Activated B cell treated with CpG ODN at 0.5 μM for 24 hours (primary cell): Measurements from ENCODE around the gene RBM17. TPM values are rescaled to one million over a fixed set of nuclear protein-coding genes. Genes with fewer than 3 reads are reported as not detected.
A peak's percentile ranks its signal among the peaks of the same experiment; 100 is the strongest.

Experiments used
- ATAC-seq: fragments of 200-7000 bp; cut with Tn5 transposase; one replicate; pipeline ENCODE4 v1.10.0; 2021; ENCODE audit warnings: low read depth, mild to moderate bottlenecking, moderate library complexity
- CTCF ChIA-PET: fragments of 350-600 bp; sonication (Branson Sonifier 250); formaldehyde crosslinking; loops from one replicate; lab custom pipeline; 2021; ENCODE audit warnings: antibody characterized with exemption; lab: Charles Lee
- POLR2A ChIA-PET: fragments of 350-600 bp; sonication (Branson Sonifier 250); formaldehyde crosslinking; loops from one replicate; lab custom pipeline; 2021; ENCODE audit warnings: antibody characterized with exemption; lab: Charles Lee
- DNase-seq: peaks from one replicate; pipeline ENCODE4 v3.0.0; 2022
- H3K27ac Mint-ChIP-seq: one replicate; pipeline ENCODE4 v1.8.0; 2020; ENCODE audit warnings: mixed read lengths
- H3K27me3 Mint-ChIP-seq: one replicate; pipeline ENCODE4 v1.8.0; 2021; ENCODE audit warnings: mixed read lengths
- H3K36me3 Mint-ChIP-seq: one replicate; pipeline ENCODE4 v1.8.0; 2021; ENCODE audit warnings: low read depth, mixed read lengths
- H3K4me1 Mint-ChIP-seq: one replicate; pipeline ENCODE4 v1.8.0; 2021; ENCODE audit warnings: mixed read lengths
- H3K4me3 Mint-ChIP-seq: one replicate; pipeline ENCODE4 v1.8.0; 2020; ENCODE audit warnings: mild to moderate bottlenecking, mixed read lengths
- H3K9me3 Mint-ChIP-seq: one replicate; pipeline ENCODE4 v1.8.0; 2020; ENCODE audit warnings: mixed read lengths
- intact Hi-C: fragments of 100-400 bp; cut with micrococcal nuclease; formaldehyde crosslinking; loops from one replicate; pipeline ENCODE4 v1.15.1; 2024
- total RNA-seq: library from RNA; stranded (reverse); gene quantifications from 2 replicates; pipeline ENCODE4 v1.2.3, GENCODE V29; 2022
- TF ChIP-seq, protein P1 (sequence below): fragments of 200-600 bp; IDR thresholded peaks from one replicate; pipeline ENCODE4 v1.8.0; 2022; ENCODE audit warnings: antibody characterized with exemption, mild to moderate bottlenecking

RBM17 gene
- total RNA-seq, 1 donor from 2014 or later, result 209 TPM

DNA sequence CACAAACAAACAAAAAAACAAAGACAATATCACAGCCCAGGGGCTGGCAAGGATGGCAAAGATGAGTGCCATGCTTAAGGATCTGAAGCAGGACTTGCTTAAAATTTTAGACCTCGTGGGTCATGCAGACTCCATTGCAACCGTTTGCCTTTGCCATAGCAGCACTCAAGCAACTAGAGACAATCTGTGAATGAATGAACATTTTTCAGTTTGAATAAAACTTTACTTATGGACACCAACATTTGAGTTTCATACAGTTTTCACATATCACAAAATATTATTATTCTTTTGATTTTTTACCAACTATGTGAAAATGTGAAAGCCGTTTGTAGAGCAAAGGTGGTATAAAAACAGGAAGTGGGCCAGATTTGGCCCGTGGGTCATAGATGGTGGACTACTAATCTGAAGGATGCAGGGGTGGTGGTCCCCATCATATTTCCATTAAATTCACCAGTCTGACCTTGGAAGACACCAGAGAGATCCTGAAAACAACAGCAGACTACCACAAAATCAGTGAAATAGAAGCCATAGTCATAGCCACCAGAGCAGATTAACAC is 8.3 kb upstream of the RBM17 start:
- intact Hi-C loops, result no loop called here
- H3K4me3 Mint-ChIP-seq, result no peak overlapping the region
- no peaks in the 10 kb centered on the region for H3K27me3 Mint-ChIP-seq
- H3K4me1 Mint-ChIP-seq, result peaks cover 10% of the 10 kb centered on the region
- no peak for ATAC-seq
- no peaks in the 10 kb centered on the region for H3K9me3 Mint-ChIP-seq
- no peak overlapping the region for H3K27ac Mint-ChIP-seq
- no peak for DNase-seq
- TF ChIP-seq, protein P1, sequence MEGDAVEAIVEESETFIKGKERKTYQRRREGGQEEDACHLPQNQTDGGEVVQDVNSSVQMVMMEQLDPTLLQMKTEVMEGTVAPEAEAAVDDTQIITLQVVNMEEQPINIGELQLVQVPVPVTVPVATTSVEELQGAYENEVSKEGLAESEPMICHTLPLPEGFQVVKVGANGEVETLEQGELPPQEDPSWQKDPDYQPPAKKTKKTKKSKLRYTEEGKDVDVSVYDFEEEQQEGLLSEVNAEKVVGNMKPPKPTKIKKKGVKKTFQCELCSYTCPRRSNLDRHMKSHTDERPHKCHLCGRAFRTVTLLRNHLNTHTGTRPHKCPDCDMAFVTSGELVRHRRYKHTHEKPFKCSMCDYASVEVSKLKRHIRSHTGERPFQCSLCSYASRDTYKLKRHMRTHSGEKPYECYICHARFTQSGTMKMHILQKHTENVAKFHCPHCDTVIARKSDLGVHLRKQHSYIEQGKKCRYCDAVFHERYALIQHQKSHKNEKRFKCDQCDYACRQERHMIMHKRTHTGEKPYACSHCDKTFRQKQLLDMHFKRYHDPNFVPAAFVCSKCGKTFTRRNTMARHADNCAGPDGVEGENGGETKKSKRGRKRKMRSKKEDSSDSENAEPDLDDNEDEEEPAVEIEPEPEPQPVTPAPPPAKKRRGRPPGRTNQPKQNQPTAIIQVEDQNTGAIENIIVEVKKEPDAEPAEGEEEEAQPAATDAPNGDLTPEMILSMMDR, result no peak
- ChIA-PET CTCF (no interaction called here), POLR2A (interaction anchor here (0.6 to 2.0 kb wide), 4 partner anchors 12 to 147 kb away, joined by 3 to 11 read pairs (median 3); no protein-coding TSS in a partner anchor)
- H3K36me3 Mint-ChIP-seq, result no peaks in the 10 kb centered on the region

DNA sequence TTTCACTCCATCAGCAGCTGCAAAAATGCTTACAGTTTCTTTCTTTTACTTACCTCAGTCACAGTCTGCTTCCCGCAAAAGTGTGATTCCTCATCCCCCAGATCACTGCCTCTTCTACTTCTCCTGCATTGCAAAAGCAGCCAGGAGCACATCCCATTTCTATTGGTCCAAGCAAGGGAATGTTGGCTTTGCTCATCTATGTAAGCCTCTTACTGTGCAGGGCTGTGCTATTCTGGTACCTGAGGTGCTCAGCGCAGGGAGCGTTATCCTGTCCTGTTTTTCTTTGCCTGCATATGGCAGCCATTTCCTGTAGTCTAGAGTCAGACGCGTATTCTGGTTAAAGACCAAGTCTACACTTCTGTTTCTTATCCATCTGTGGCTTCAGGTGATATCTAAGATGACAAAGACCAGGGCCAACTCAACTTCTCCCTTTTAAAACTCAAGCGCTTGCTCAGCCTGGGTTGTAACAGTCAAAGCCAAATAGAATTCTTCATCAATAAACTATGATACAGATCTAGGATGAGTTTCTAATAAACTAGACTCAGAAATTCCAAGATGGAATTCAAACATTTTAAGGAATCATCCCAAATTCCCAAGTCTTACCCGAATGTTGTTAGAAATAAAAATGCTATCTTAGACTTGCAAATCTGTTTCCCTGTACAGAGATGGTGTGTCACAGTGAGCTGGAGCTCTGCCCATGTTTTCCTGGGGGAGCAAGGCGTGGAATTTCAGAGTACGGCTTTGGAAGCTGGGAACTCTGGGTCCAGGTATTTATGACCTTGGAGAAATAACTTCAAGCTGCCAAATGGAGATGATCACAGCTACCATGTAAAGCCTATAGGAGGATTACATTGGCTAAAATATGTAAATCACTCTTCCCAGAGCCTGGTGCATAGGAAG is 6.1 kb upstream of the RBM17 start:
- H3K27ac Mint-ChIP-seq, result no peak overlapping the region
- peaks cover 29% of the 10 kb centered on the region for H3K4me1 Mint-ChIP-seq
- TF ChIP-seq, protein P1, result no peak
- DNase-seq (no peak), ATAC-seq (no peak)
- no peaks in the 10 kb centered on the region for H3K27me3 Mint-ChIP-seq
- POLR2A ChIA-PET, result interaction anchor here (1.0 to 3.4 kb wide), 3 partner anchors 10 to 32 kb away, joined by 6 to 17 read pairs (median 12); no protein-coding TSS in a partner anchor
- H3K36me3 Mint-ChIP-seq, result no peaks in the 10 kb centered on the region
- no peak overlapping the region for H3K4me3 Mint-ChIP-seq
- no peaks in the 10 kb centered on the region for H3K9me3 Mint-ChIP-seq
- intact Hi-C loops, result no loop called here
- CTCF ChIA-PET, result interaction anchor here (1.3 kb wide), 1 partner anchor 31 kb away, joined by 3 read pairs; no protein-coding TSS in a partner anchor

DNA sequence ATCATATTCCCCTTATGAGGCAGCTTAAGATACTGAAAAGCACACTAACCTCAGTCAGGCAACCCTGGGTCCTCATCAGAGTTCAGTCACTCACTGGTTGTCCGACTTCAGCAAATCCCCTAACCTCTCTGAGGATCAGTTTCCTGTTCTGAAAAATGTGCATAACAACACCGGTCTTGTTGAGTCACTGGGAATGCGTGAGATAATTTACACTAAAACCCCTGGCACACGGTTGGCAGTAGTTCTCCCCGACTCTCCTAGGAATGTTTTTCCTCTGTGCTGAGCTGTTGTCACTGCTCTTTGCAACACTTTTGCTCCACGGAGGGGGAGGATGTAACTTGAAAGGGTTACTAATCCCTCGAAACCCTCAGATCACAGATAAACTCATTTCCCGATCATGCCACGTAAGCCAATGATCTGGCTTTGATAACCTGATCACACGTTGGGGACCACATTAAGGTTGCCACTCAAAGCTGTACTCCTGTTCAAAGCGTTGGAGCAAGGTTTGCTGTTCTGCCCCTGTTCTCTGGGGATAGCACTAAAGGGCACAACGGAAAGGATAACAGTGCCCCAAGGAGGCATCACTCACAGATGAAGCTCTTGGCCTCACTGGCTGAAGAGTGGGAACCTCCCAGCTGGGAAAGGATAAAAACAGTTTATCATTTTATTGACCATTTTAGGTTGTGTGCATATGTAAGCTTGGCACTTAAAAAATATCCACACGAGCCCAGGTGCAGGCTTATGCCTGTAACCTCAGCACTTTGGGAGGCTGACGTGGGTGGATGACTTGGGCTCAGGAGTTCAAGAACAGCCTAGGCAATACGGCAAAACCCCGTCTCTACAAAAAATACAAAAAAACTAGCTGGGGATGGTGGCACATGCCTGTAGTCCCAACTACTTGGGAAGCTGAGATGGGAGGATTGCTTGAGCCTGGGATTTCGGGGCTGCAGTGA is 5.0 kb upstream of the RBM17 start:
- ChIA-PET CTCF (interaction anchor here (1.0 to 5.2 kb wide), 3 partner anchors 15 to 35 kb away, joined by 3 to 79 read pairs (median 3); no protein-coding TSS in a partner anchor), POLR2A (interaction anchor here (0.6 to 3.4 kb wide), 5 partner anchors 11 to 232 kb away, joined by 6 to 18 read pairs (median 12); partner anchors contain the start of gene IL2RA)
- no peaks in the 10 kb centered on the region for H3K9me3 Mint-ChIP-seq
- ATAC-seq (no peak), DNase-seq (no peak)
- H3K27me3 Mint-ChIP-seq, result no peaks in the 10 kb centered on the region
- intact Hi-C loops, result no loop called here
- no peak overlapping the region for H3K4me3 Mint-ChIP-seq
- H3K4me1 Mint-ChIP-seq, result peaks cover 39% of the 10 kb centered on the region
- TF ChIP-seq, protein P1, result no peak
- H3K36me3 Mint-ChIP-seq, result no peaks in the 10 kb centered on the region
- no peak overlapping the region for H3K27ac Mint-ChIP-seq

DNA sequence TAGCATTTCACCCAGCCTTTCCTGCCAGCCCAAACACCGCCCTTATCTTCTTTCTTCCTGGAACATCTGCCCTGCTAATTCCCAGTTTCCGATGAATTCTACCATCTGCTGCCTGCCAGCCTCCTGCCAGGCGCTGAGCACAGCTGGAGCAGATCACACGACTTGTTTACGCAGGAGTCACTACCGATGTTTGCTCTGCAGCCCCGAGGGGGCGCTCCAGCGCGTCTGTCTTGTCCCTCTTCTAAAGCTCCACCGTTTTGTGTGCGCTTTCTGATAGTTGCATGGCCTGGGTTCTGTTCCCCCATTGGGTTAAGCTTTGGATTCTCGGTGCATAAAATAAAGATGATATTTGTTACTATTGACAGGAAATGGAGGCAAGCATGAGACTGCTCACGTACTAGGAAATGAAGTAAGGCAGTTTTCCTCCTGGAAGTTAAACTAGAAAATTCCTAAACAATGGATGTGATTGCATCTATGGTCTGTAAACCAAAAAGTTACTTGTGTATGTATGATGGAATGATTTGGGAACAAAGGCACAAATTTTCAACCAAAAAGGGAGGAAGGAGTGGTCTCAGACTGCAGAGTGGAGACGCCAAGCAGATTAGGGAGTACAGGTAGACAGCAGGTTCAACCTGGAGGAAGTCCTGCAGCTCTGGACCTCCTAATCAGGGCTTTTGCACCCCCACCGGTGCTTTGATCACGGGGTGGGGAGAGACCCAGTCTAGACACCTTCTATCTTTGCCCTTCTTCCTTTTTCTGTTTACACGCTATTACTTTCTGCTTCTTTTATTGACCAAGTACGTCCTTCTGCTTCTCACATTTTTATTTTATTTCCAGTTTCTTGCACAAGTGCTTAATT is 2.2 kb upstream of the RBM17 start:
- peak; percentile 77 for DNase-seq
- Mint-ChIP-seq H3K36me3 (peaks cover 14% of the 10 kb centered on the region), H3K4me1 (peaks cover 56% of the 10 kb centered on the region), H3K4me3 (peak overlapping the region; percentile 62), H3K9me3 (no peaks in the 10 kb centered on the region), H3K27me3 (no peaks in the 10 kb centered on the region), H3K27ac (peak overlapping the region; percentile 87)
- ChIA-PET POLR2A (interaction anchor here (0.7 to 5.4 kb wide), 17 partner anchors 9 to 315 kb away, joined by 3 to 146 read pairs (median 8); partner anchors contain the start of genes ANKRD16, FBH1, IL2RA and PFKFB3), CTCF (interaction anchor here (0.8 to 5.2 kb wide), 27 partner anchors 11 to 323 kb away, joined by 3 to 79 read pairs (median 4); partner anchors contain the start of genes IL2RA and PFKFB3)
- intact Hi-C loops, result loop anchor here (1.0 to 5.0 kb wide), 3 partner anchors 14 to 639 kb away; partner anchors contain the start of gene PFKFB3
- peak; percentile 45 for ATAC-seq
- TF ChIP-seq, protein P1, result no peak
